ENCODE data around the gene MUC12. TPM values are rescaled to one million over a fixed set of nuclear protein-coding genes. Genes with fewer than 3 reads are reported as not detected.
"Not testable (repeated sequence)": the region's sequence is repeated elsewhere in the genome, so short reads cannot be mapped to it uniquely, and the experiment has no call there.

Gene MUC12
- total RNA-seq, 4 donors from 2014 or later, result 1.4 TPM; not detected in 3

- in situ Hi-C loops (cut with MboI; ENCODE audit: low sequenced_read_pairs in 4 of 4); H3K36me3 ChIP-seq; DNase-seq; H3K27me3 ChIP-seq; H3K4me1 ChIP-seq; intact Hi-C loops (cut with DNase I; ENCODE audit: low total_unique reads); H3K27ac ChIP-seq; H3K4me3 ChIP-seq; H3K9me3 ChIP-seq; ATAC-seq: not testable (repeated sequence)
Observed at GRCh38 chr7:101002333-101002732, 33.0 kb downstream of the MUC12 start.

- H3K27ac ChIP-seq; DNase-seq; H3K4me3 ChIP-seq; intact Hi-C loops (cut with DNase I; ENCODE audit: low total_unique reads); in situ Hi-C loops (cut with MboI; ENCODE audit: low sequenced_read_pairs in 4 of 4); ATAC-seq; H3K36me3 ChIP-seq; H3K4me1 ChIP-seq; H3K27me3 ChIP-seq; H3K9me3 ChIP-seq: not testable (repeated sequence)
Observed at GRCh38 chr7:101007361-101007760, 38.0 kb downstream of the MUC12 start.

GRCh38 chr7:101009629-101010028 is 40.3 kb downstream of the MUC12 start:
- Histone ChIP-seq H3K27me3 (no peaks in the 10 kb centered on the region), H3K4me3 (no peak overlapping the region), H3K36me3 (no peaks in the 10 kb centered on the region), H3K27ac (no peak overlapping the region), H3K4me1 (no peaks in the 10 kb centered on the region), H3K9me3 (no peaks in the 10 kb centered on the region)
- in situ Hi-C loops (cut with MboI; ENCODE audit: low sequenced_read_pairs in 4 of 4), result no loop called here
- TF ChIP-seq CTCF (IDR thresholded peaks at IDR 0.05 in 4 of 5, conservative IDR thresholded peaks at IDR 0.05 in 1 of 5) (no peak), POLR2A (IDR thresholded peaks at IDR 0.05) (no peak)
- no peak for ATAC-seq
- no peak for DNase-seq
- intact Hi-C loops (cut with DNase I; ENCODE audit: low total_unique reads), result no loop called here

- intact Hi-C loops (cut with DNase I; ENCODE audit: low total_unique reads), result no loop called here
- in situ Hi-C loops (cut with MboI; ENCODE audit: low sequenced_read_pairs in 4 of 4), result no loop called here
- no peak for DNase-seq
Observed at GRCh38 chr7:101012931-101013330, 43.6 kb downstream of the MUC12 start.

GRCh38 chr7:101015626-101016025 is 46.3 kb downstream of the MUC12 start:
- H3K36me3 ChIP-seq, result no peaks in the 10 kb centered on the region
- in situ Hi-C loops (cut with MboI; ENCODE audit: low sequenced_read_pairs in 4 of 4), result no loop called here
- intact Hi-C loops (cut with DNase I; ENCODE audit: low total_unique reads), result no loop called here
- H3K27me3 ChIP-seq, result peaks cover 5 to 8% (median 7%) of the 10 kb centered on the region in 3 donors
- no peak overlapping the region for H3K4me3 ChIP-seq
- no peak for TF ChIP-seq CTCF (IDR thresholded peaks at IDR 0.05 in 4 of 5, conservative IDR thresholded peaks at IDR 0.05 in 1 of 5)
- TF ChIP-seq POLR2A (IDR thresholded peaks at IDR 0.05), result no peak
- DNase-seq (no peak), ATAC-seq (no peak)
- no peak overlapping the region for H3K27ac ChIP-seq
- no peaks in the 10 kb centered on the region for H3K9me3 ChIP-seq
- H3K4me1 ChIP-seq, result no peaks in the 10 kb centered on the region

More at GRCh38 chr7:101012931-101013330, 43.6 kb downstream of the MUC12 start:
- TF ChIP-seq POLR2A (IDR thresholded peaks at IDR 0.05) (no peak), CTCF (IDR thresholded peaks at IDR 0.05 in 4 of 5, conservative IDR thresholded peaks at IDR 0.05 in 1 of 5) (no peak)
- Histone ChIP-seq H3K36me3 (no peaks in the 10 kb centered on the region), H3K4me3 (no peak overlapping the region), H3K27ac (no peak overlapping the region), H3K9me3 (no peaks in the 10 kb centered on the region), H3K27me3 (peaks cover 0 to 4% (median 0%) of the 10 kb centered on the region in 3 donors), H3K4me1 (no peaks in the 10 kb centered on the region)
- ATAC-seq, result no peak

Measured in gastrocnemius medialis (tissue), 4 donors.